OCI-LY1 (cell line): ENCODE data around the gene CHKA.

Experiments
- H2AFZ ChIP-seq: fragments of 200-600 bp; sonication (generic), shearing (Covaris generic); 2 replicates; pipeline ENCODE4 v1.6.0; 2014; ENCODE audit warnings: antibody characterized with exemption, mild to moderate bottlenecking, low read length
- H3F3A ChIP-seq: fragments of 200-600 bp; sonication (generic), shearing (Covaris generic); 2 replicates; pipeline ENCODE4 v1.6.0; 2014; ENCODE audit warnings: mild to moderate bottlenecking, antibody characterized with exemption, low read length, moderate library complexity; ENCODE audit not compliant: insufficient read depth
- H3K27ac ChIP-seq: fragments of 200-600 bp; sonication (generic); 2 replicates; pipeline ENCODE4 v1.5.1; 2014; ENCODE audit warnings: low read length, mixed run types, mild to moderate bottlenecking, low read depth; ENCODE audit not compliant: poor library complexity, severe bottlenecking
- H3K27me3 ChIP-seq: fragments of 200-600 bp; sonication (generic); 2 replicates; pipeline ENCODE4 v1.6.0; 2014; ENCODE audit warnings: antibody characterized with exemption, mild to moderate bottlenecking, low read length, moderate library complexity; ENCODE audit not compliant: insufficient read depth
- H3K36me3 ChIP-seq: fragments of 200-600 bp; sonication (generic); 2 replicates; pipeline ENCODE4 v1.6.1; 2014; ENCODE audit warnings: mild to moderate bottlenecking, antibody characterized with exemption, low read length, moderate library complexity, mixed read lengths; ENCODE audit not compliant: insufficient read depth
- H3K4me1 ChIP-seq: fragments of 200-600 bp; sonication (generic); 2 replicates; pipeline ENCODE4 v1.5.1; 2014; ENCODE audit warnings: mild to moderate bottlenecking, low read length, moderate library complexity; ENCODE audit not compliant: insufficient read depth, severe bottlenecking
- H3K4me2 ChIP-seq: fragments of 200-600 bp; sonication (generic), shearing (Covaris generic); 2 replicates; pipeline ENCODE4 v1.6.1; 2014; ENCODE audit warnings: low read length
- H3K4me3 ChIP-seq: fragments of 200-600 bp; sonication (generic); 2 replicates; pipeline ENCODE4 v1.5.1; 2014; ENCODE audit warnings: low read length, low read depth, mild to moderate bottlenecking, mixed read lengths; ENCODE audit not compliant: poor library complexity, severe bottlenecking
- H3K79me2 ChIP-seq: fragments of 200-600 bp; shearing (Covaris generic); 2 replicates; pipeline ENCODE4 v1.6.1; 2016; ENCODE audit warnings: mixed run types, low read length, mixed read lengths; ENCODE audit not compliant: insufficient read depth
- H3K9ac ChIP-seq: fragments of 200-600 bp; sonication (generic), shearing (Covaris generic); 2 replicates; pipeline ENCODE4 v1.6.1; 2014; ENCODE audit warnings: mild to moderate bottlenecking, low read length, mixed read lengths
- H3K9me2 ChIP-seq: fragments of 200-600 bp; sonication (generic), shearing (Covaris generic); 2 replicates; pipeline ENCODE4 v1.6.1; 2014; ENCODE audit warnings: low read depth, mild to moderate bottlenecking, low read length, mixed read lengths
- H3K9me3 ChIP-seq: fragments of 200-600 bp; shearing (Covaris generic); 2 replicates; pipeline ENCODE4 v1.6.1; 2014; ENCODE audit warnings: low read length, mixed read lengths
- H4K20me1 ChIP-seq: fragments of 200-600 bp; sonication (generic), shearing (Covaris generic); 2 replicates; pipeline ENCODE4 v1.6.0; 2016; ENCODE audit warnings: mild to moderate bottlenecking, low read length; ENCODE audit not compliant: insufficient read depth
- CTCF ChIP-seq: fragments of 200-600 bp; sonication (generic), shearing (Covaris generic); IDR thresholded peaks from 2 replicates; pipeline ENCODE4 v1.5.1; 2017; ENCODE audit warnings: mild to moderate bottlenecking, antibody characterized with exemption, low read length, moderate library complexity, mixed read lengths
- EZH2 ChIP-seq: fragments of 200-600 bp; sonication (generic), shearing (Covaris generic); IDR thresholded peaks from 2 replicates; pipeline ENCODE4 v1.8.0; 2017; ENCODE audit warnings: borderline replicate concordance, mixed run types, mild to moderate bottlenecking, antibody characterized with exemption, low read length, moderate library complexity, mixed read lengths

The CHKA gene

GRCh38 chr11:68047437-68048290 is 73.5 kb downstream of the CHKA start:
- Histone ChIP-seq H2AFZ (no peak overlapping the region), H3K4me2 (no peak overlapping the region), H3K4me1 (peaks cover 13% of the 10 kb centered on the region), H3K9me2 (no peaks in the 10 kb centered on the region), H4K20me1 (no peaks in the 10 kb centered on the region), H3K9me3 (no peaks in the 10 kb centered on the region), H3K27me3 (no peaks in the 10 kb centered on the region), H3F3A (no peaks in the 10 kb centered on the region), H3K9ac (no peak overlapping the region), H3K79me2 (no peaks in the 10 kb centered on the region), H3K36me3 (peaks cover 79% of the 10 kb centered on the region), H3K27ac (no peak overlapping the region), H3K4me3 (no peak overlapping the region)
- TF ChIP-seq EZH2, result no peak

GRCh38 chr11:68044898-68045351 is 76.3 kb downstream of the CHKA start:
- Histone ChIP-seq H4K20me1 (no peaks in the 10 kb centered on the region), H3K4me3 (no peak overlapping the region), H3K27ac (no peak overlapping the region), H3K79me2 (no peaks in the 10 kb centered on the region), H3K9me2 (no peaks in the 10 kb centered on the region), H3K27me3 (no peaks in the 10 kb centered on the region), H3K9me3 (no peaks in the 10 kb centered on the region), H3K4me2 (no peak overlapping the region), H3K36me3 (peaks cover 59% of the 10 kb centered on the region), H2AFZ (no peak overlapping the region), H3F3A (no peaks in the 10 kb centered on the region), H3K4me1 (peaks cover 35% of the 10 kb centered on the region), H3K9ac (no peak overlapping the region)
- TF ChIP-seq EZH2 (no peak), CTCF (no peak)

- Histone ChIP-seq H3K9ac (no peak overlapping the region), H4K20me1 (no peaks in the 10 kb centered on the region), H3K4me1 (peaks cover 38% of the 10 kb centered on the region), H3K9me2 (no peaks in the 10 kb centered on the region), H3F3A (no peaks in the 10 kb centered on the region), H2AFZ (no peak overlapping the region), H3K79me2 (no peaks in the 10 kb centered on the region), H3K36me3 (peaks cover 53% of the 10 kb centered on the region), H3K27ac (no peak overlapping the region), H3K4me2 (no peak overlapping the region), H3K4me3 (no peak overlapping the region), H3K9me3 (no peaks in the 10 kb centered on the region), H3K27me3 (no peaks in the 10 kb centered on the region)
- no peak for TF ChIP-seq EZH2
- no peak for TF ChIP-seq CTCF
Observed at GRCh38 chr11:68044145-68044813, 76.9 kb downstream of the CHKA start.
